Daoy (cell line): Measurements from ENCODE around the gene KRTAP5-11. TPM values are rescaled to one million over a fixed set of nuclear protein-coding genes. Genes with fewer than 3 reads are reported as not detected.
"Not testable (repeated sequence)": the region's sequence is repeated elsewhere in the genome, so short reads cannot be mapped to it uniquely, and the experiment has no call there.

Experiments used
- DNase-seq: peaks from one replicate; pipeline ENCODE4 v3.0.0-alpha.2; 2015; ENCODE audit warnings: low read depth
- total RNA-seq: library from RNA; depleted of rRNA; stranded (reverse); fragments of >200 nt; shearing (Covaris generic); gene quantifications from 2 replicates; pipeline ENCODE4 v1.2.3, GENCODE V29; 2014; rRNA removed

KRTAP5-11 gene
- not detected in 2 replicates for total RNA-seq

GRCh38 chr11:71582309-71582895 is at the start of gene KRTAP5-11:
Gene KRTAP5-11, minus strand, starts transcription at chr11:71582875. Its CDS starts 38 bp downstream, at chr11:71582837.
- no peak for DNase-seq

- not testable (repeated sequence) for DNase-seq
These were observed 48.9 kb upstream of the KRTAP5-11 start for GRCh38 chr11:71631551-71631950.

GRCh38 chr11:71630071-71630470 is 47.4 kb upstream of the KRTAP5-11 start:
- DNase-seq: peak; percentile 16

- DNase-seq: not testable (repeated sequence)
These were observed 46.3 kb upstream of the KRTAP5-11 start for GRCh38 chr11:71628943-71629342.

- not testable (repeated sequence) for DNase-seq
These were observed 40.6 kb upstream of the KRTAP5-11 start for GRCh38 chr11:71623226-71623625.

GRCh38 chr11:71622561-71622960 is 39.9 kb upstream of the KRTAP5-11 start:
- DNase-seq: not testable (repeated sequence)

GRCh38 chr11:71615003-71615402 is 32.3 kb upstream of the KRTAP5-11 start:
- peak; percentile 51 for DNase-seq

GRCh38 chr11:71614366-71614917 is 31.8 kb upstream of the KRTAP5-11 start:
- not testable (repeated sequence) for DNase-seq

- DNase-seq: not testable (repeated sequence)
These were observed 31.3 kb upstream of the KRTAP5-11 start for GRCh38 chr11:71613931-71614330.

GRCh38 chr11:71611218-71611910 is 28.7 kb upstream of the KRTAP5-11 start:
- DNase-seq: not testable (repeated sequence)

- DNase-seq: not testable (repeated sequence)
These were observed 25.6 kb upstream of the KRTAP5-11 start for GRCh38 chr11:71608272-71608671.

- DNase-seq: not testable (repeated sequence)
These were observed 25.0 kb upstream of the KRTAP5-11 start for GRCh38 chr11:71607520-71608216.

GRCh38 chr11:71606853-71607519 is 24.3 kb upstream of the KRTAP5-11 start:
- DNase-seq: not testable (repeated sequence)

GRCh38 chr11:71604798-71605488 is 22.3 kb upstream of the KRTAP5-11 start:
- DNase-seq: not testable (repeated sequence)

- not testable (repeated sequence) for DNase-seq
These were observed 20.5 kb upstream of the KRTAP5-11 start for GRCh38 chr11:71603221-71603620.

GRCh38 chr11:71589546-71589920 is 6.9 kb upstream of the KRTAP5-11 start:
- DNase-seq: not testable (repeated sequence)

GRCh38 chr11:71588822-71589545 is 6.3 kb upstream of the KRTAP5-11 start:
- peak; percentile 67 for DNase-seq

GRCh38 chr11:71588314-71588713 is 5.6 kb upstream of the KRTAP5-11 start:
- DNase-seq: not testable (repeated sequence)

GRCh38 chr11:71585673-71586072 is 3.0 kb upstream of the KRTAP5-11 start:
- not testable (repeated sequence) for DNase-seq

- DNase-seq: not testable (repeated sequence)
These were observed 294 bp upstream of the KRTAP5-11 start for GRCh38 chr11:71582969-71583368.
